HG03103 (cell line): ENCODE data around the gene KDM7A.
"Not testable (repeated sequence)": the region's sequence is repeated elsewhere in the genome, so short reads cannot be mapped to it uniquely, and the experiment has no call there.

Experiments used
- ATAC-seq: cut with Tn5 transposase; IDR thresholded peaks from one replicate; pipeline ENCODE4 v1.9.1; 2021; ENCODE audit warnings: low read depth; ENCODE audit not compliant: unreplicated experiment

KDM7A gene

DNA sequence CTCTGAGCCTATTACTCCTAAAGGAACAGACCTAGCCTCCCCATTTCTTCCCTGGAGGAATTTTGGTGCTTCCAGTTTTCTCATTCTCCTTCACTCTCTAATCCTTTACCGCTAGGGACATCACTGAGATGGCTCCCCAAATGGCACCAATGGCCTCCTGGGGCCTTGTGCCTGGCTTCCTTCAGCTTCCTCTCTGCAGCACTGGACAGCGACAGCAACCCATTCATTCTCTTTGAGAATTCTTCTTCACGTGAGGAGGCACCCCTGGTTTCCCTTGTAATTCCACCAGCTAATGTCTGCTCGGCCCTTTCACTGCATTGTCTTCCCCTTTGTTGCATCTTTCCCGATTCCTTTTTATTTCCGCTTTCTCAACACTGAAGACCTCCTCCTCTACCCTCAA lies 24.6 kb upstream of the KDM7A start:
- ATAC-seq: no peak

GRCh38 chr7:140200061-140200989 lies 23.5 kb upstream of the KDM7A start:
- no peak for ATAC-seq

- no peak for ATAC-seq
Observed at GRCh38 chr7:140197938-140198337, 21.2 kb upstream of the KDM7A start.

GRCh38 chr7:140197218-140197890 lies 20.6 kb upstream of the KDM7A start:
- no peak for ATAC-seq

DNA sequence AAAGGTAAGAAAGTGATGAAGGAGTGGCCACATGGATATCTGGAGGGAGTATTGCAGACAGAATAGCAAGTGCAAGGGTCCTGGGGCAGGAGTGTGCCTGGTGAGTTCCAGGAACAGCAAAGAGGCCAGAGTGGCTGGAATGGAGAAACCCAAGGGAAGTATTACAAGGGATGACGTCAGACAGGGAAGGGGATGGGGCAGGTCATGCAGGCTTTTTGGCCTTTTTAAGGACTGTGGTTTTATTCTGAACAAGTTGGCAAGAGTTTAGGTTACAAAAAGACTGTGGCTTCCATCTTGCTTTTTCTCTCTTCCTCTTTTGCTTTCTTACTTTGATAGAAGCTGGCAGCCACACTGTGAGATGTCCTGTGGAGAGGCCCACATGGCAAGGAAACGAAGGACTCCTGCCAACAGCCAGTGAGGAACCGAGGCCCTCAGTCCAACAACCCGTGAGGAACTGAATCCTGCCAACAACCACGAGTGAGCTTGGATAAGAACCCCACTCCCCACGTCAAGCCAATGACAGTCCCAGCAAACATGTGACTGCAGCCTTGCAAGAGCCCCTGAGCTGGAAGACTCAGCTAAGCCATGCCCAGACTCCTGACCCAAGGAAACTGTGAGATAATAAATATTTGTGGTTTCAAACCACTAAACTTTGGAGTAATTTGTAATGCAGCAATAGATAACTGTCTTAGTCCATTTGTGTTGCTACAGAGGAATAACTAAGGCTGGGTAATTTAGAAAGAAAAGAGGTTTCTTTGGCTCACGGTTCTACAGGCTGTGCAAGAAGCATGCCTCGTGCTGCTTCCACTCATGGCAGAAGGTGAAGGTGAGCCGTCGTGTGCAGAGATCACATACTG lies 19.8 kb upstream of the KDM7A start:
- no peak for ATAC-seq

DNA sequence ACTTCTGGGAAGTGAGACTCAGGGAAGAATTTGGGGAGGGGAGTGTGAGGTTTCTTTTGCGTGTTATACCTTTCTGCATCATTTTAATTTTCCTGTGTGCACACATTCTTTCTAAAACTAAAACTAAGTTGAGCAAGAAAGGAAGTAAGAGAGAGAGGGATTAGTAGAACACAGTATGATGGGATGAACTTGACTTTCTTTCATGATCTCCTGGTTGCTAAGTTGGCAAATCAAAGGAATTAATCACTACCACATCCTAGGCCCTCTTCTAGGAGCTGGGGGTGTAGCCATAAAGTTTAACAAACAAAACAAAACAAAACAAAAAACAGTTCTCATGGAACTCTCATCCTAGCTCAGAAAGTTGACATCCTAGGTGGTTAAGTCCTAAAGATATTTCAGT lies 19.1 kb upstream of the KDM7A start:
- no peak for ATAC-seq

- no peak for ATAC-seq
Observed at GRCh38 chr7:140192620-140193019, 15.8 kb upstream of the KDM7A start.

- no peak for ATAC-seq
Observed at GRCh38 chr7:140192176-140192575, 15.4 kb upstream of the KDM7A start.

GRCh38 chr7:140190588-140190987 lies 13.8 kb upstream of the KDM7A start:
- no peak for ATAC-seq

- ATAC-seq: no peak
Observed at GRCh38 chr7:140189917-140190316, 13.1 kb upstream of the KDM7A start.

- no peak for ATAC-seq
Observed at GRCh38 chr7:140182917-140183316, 6.1 kb upstream of the KDM7A start.

DNA sequence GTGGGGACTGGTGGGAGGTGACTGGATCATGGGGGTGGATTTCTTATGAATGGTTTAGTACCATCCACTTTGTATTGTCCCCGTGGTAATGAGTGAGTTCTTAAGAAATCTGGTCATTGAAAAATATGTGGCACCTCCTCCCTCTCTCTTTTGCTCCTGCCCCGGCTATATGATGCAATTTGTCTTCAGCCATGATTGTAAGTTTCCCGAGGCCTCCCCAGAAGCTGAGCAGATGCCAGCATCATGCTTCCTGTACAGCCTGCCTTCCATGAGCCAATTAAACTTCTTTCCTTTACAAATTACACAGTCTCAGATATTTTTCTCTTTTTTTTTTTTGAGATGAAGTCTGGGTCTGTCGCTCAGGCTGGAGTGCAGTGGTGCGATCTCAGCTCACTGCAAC lies 2.6 kb upstream of the KDM7A start:
- no peak for ATAC-seq

DNA sequence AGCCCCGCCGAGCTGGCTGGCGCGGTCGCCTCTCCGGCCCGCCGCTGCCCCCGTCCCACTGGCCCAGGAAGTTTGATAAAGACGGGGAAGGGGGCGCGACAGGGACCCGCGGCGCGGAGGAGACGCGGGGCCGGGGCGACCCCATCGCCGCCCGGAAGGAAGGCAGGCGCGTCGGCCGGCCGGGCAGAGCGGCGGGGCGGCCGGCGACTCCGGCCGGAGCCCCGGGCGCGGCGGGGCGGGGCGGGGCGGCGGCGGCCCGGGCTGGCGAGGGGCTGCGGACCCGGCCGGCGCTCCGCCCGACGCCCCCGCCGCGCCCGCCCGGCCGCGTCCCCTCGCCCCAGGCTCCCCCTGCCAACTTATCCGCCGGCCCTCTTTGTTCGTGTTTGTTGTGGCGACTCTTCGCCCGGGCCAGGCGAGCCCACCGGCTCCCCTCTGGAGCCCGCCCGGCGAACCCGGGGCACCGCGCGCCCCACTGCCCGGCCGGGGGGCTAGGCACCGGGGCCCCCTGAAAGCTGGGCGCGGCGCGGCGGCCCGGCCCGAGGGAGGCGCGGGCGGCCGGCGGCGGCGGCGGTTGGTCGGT lies 571 bp downstream of the KDM7A start:
- ATAC-seq: no peak

DNA sequence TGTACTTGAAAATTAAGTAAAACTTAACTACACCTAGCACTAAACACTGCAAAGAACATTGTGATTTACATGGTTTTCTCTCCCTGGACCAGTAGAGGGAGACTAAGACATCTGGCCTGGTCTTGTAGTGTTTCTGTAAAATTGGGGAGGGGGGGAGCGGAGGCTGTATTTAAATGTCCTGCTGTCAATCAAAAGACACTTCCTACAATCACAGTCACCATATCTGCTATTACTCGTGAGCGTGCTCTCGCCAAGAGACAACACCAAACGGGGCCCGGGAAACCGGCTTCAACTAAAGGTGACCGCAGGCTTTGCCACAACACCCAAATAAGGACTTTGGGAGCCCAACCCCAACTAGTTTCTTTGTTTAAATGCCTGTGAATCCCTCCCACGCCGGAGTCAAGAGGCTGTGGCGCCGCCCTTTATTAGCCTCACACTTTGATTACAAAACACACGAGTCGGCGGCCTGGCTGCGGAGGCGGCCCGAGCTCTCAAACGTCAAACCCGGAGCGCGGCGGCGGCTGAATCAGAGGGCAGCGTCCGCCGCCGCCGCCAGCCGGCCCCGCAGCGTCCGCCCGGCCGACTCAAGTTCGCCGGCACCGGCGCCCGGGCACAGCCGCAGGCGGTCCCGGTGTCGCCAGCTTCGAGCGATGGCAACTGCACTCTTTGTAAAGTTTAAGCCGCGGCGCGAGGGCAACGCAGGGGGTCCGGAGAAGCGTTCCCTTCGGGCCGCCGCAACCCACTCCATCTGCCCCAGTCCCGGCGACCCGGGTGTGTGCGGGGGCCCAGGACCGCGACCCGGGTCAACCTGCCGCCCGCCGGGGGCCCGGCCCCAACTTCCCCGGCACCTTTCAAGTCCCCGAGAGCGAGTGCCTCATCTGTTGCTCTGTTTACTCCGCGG lies 1.3 kb downstream of the KDM7A start:
- ATAC-seq: peak; percentile 45

DNA sequence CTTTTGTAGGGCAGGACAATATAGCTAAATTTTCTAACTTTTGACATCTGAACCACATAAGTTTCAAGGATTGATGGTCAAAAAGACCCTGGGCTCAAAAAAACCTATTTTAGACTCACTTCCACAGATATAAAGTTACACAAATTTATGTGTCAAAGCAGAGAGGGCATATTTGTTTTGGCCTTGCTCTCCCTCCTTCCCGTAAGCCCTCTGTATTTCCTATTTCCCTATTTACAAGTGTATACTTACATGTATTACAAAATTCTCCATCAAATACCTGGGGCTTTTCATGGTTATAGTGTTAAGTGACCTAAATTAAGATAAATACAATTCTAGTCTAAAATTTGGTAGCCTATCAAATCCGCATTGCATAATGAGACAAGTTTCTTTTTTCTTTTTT lies 2.6 kb downstream of the KDM7A start:
- ATAC-seq: no peak

GRCh38 chr7:140170375-140170774 lies 6.4 kb downstream of the KDM7A start:
- no peak for ATAC-seq

- ATAC-seq: no peak
Observed at GRCh38 chr7:140168816-140169215, 8.0 kb downstream of the KDM7A start.

DNA sequence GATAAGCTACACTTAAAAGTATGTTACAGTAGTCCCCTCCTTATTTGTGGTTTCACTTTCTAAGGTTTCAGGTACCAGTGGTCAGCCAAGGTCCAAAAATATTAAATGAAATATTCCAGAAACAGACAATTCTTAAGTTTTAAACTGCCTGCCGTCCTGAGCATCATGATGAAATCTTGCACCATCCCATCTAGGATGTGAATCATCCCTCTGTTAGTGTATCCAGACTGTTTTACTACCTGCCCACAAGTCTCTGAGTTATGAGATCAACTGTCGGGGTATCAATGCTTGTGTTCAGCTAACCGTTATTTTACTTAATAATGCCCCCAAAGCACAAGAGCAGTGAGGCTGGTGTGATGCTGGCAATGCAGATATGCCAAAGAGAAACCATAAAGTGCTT lies 11.4 kb downstream of the KDM7A start:
- ATAC-seq: no peak

DNA sequence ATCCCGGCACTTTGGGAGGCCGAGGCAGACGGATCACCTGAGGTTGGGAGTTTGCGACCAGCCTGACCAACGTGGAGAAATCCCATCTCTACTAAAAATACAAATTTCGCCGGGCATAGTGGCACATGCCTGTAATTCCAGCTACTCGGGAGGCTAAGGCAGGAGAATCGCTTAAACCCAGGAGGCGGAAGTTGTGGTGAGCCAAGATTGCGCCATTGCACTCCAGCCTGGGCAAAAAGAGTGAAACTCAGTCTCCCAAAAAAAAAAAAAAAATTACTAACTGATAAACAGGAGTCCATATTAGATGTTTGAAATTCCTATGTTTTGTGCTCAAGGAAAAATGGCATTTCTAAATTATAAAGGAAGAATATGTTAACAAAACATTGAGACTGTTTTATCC lies 14.7 kb downstream of the KDM7A start:
- not testable (repeated sequence) for ATAC-seq

GRCh38 chr7:140161047-140161446 lies 15.7 kb downstream of the KDM7A start:
- no peak for ATAC-seq
